ENCODE data around the gene PACRGL.
"Not testable (repeated sequence)": the region's sequence is repeated elsewhere in the genome, so short reads cannot be mapped to it uniquely, and the experiment has no call there.

The PACRGL gene

DNA sequence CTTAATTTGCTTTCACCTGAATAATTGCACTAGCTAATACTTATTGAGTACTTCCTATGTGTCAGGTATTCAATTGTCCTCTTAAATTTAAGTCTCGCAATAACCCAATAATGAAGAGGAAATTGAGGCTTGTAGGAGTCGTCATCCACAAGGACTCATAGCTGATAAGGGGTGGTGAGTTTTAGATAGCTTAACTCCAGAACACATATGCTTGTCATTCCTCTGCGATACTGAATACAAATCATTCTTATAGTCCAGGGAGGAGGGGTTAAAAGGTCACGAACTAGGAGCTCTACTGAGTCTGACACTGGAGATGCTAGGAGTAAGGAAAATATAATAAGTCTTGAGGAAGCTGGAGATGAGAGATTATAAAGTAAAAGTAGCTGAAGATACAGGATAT is 1.4 kb upstream of the PACRGL start:
- in situ Hi-C loops (cut with HindIII; ENCODE audit: low pct_ligation_motif_present, low pct_unique_long_range_greater_than_20kb, low sequenced_read_pairs): no loop called here

DNA sequence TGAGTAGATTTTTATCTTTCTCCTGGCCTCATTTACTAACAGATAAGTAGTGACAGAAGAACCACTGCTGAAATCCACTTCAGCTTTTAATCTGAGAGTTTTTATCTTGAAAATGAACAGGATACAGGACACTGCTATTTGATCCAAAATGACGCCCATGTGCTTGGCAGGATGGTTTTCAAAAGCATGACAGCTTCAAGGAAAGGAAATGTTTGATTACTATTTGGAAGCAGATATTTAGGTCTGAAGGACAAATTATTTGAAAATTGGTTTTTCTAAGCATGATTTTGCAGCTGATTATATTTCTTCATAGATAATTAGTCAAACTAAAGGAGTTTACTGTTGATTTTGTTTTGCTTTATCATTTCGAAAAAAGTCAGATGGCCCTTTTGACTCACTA is 11.1 kb downstream of the PACRGL start:
- no peak for DNase-seq
- in situ Hi-C loops (cut with HindIII; ENCODE audit: low pct_ligation_motif_present, low pct_unique_long_range_greater_than_20kb, low sequenced_read_pairs): no loop called here

More for the DNA sequence above, 1.4 kb upstream of the PACRGL start:
- no peak for DNase-seq

DNA sequence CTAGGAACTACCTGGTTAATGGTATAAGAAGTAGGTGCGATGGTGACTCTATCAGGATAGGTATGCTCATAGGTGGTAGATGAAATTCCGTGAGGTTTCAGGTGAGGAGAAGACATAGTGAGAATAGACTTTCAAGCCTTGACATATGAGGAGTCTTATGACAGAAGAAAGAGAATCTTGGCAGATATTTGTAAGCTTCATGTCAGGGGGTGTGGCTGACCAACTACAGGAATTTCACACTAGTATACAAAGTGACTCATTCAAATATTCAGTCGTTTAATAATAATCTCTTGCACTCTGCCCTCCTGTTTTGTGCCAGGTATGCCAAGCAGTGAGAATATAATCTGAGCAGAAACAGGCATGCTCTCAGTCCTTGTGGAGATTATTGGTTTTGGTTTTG is 22.8 kb downstream of the PACRGL start:
- in situ Hi-C loops (cut with HindIII; ENCODE audit: low pct_ligation_motif_present, low pct_unique_long_range_greater_than_20kb, low sequenced_read_pairs): no loop called here
- DNase-seq: no peak

- in situ Hi-C loops (cut with HindIII; ENCODE audit: low pct_ligation_motif_present, low pct_unique_long_range_greater_than_20kb, low sequenced_read_pairs): no loop called here
- DNase-seq: no peak
Observed at GRCh38 chr4:20723463-20723862, 23.2 kb downstream of the PACRGL start.

- no peak for DNase-seq
- in situ Hi-C loops (cut with HindIII; ENCODE audit: low pct_ligation_motif_present, low pct_unique_long_range_greater_than_20kb, low sequenced_read_pairs): no loop called here
Observed at GRCh38 chr4:20724915-20725314, 24.7 kb downstream of the PACRGL start.

GRCh38 chr4:20735931-20736330 is 35.7 kb downstream of the PACRGL start:
- in situ Hi-C loops (cut with HindIII; ENCODE audit: low pct_ligation_motif_present, low pct_unique_long_range_greater_than_20kb, low sequenced_read_pairs): no loop called here
- DNase-seq: no peak

- DNase-seq; in situ Hi-C loops (cut with HindIII; ENCODE audit: low pct_ligation_motif_present, low pct_unique_long_range_greater_than_20kb, low sequenced_read_pairs): not testable (repeated sequence)
Observed at GRCh38 chr4:20746000-20746399, 45.7 kb downstream of the PACRGL start.

DNA sequence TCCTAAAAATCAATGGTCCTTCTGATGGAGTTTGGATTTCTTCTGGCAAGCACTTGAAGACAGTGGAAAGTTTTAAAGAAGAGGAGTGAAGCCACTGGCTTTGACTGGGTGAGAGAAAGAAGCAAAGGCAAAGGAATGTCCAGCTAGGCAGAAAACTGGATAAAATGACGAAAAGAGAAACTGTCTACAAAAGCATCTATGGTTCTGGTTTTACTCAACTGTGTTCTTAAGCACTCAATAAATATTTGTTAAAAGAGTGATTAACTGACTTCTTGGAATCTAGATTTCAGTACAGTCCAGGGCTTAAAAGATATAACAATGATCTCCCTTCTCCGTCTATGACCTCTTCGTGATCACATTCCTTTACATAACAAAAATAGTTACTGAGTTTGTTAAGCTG is 52.4 kb downstream of the PACRGL start:
- no peak for DNase-seq
- in situ Hi-C loops (cut with HindIII; ENCODE audit: low pct_ligation_motif_present, low pct_unique_long_range_greater_than_20kb, low sequenced_read_pairs): no loop called here

DNA sequence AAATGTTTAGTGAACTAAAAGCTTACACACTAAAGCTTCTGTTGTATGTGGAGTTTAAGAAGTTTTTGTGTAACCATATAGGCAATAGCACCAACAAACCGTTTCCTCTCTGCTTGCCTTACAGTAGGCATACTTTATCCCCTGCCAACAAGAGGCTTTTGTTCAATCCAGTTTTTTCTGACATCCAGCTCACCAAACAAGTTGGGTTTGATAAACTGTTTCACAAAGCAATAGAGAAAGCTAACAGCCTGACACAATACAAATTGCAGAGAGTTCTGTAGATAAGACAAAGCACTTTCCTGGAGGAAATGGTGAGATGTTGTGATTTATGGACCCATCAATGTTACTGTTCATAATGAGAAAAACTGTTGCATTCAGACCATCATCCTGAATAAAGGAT is 53.8 kb downstream of the PACRGL start:
- DNase-seq: no peak
- in situ Hi-C loops (cut with HindIII; ENCODE audit: low pct_ligation_motif_present, low pct_unique_long_range_greater_than_20kb, low sequenced_read_pairs): no loop called here

- in situ Hi-C loops (cut with HindIII; ENCODE audit: low pct_ligation_motif_present, low pct_unique_long_range_greater_than_20kb, low sequenced_read_pairs): no loop called here
- no peak for DNase-seq
Observed at GRCh38 chr4:20760053-20760452, 59.8 kb downstream of the PACRGL start.

GRCh38 chr4:20761382-20761781 is 61.1 kb downstream of the PACRGL start:
- in situ Hi-C loops (cut with HindIII; ENCODE audit: low pct_ligation_motif_present, low pct_unique_long_range_greater_than_20kb, low sequenced_read_pairs): no loop called here

GRCh38 chr4:20761826-20762225 is 61.6 kb downstream of the PACRGL start:
- no peak for DNase-seq
- in situ Hi-C loops (cut with HindIII; ENCODE audit: low pct_ligation_motif_present, low pct_unique_long_range_greater_than_20kb, low sequenced_read_pairs): no loop called here

More at GRCh38 chr4:20761382-20761781, 61.1 kb downstream of the PACRGL start:
- no peak for DNase-seq

GRCh38 chr4:20764366-20764992 is 64.2 kb downstream of the PACRGL start:
- DNase-seq: no peak
- in situ Hi-C loops (cut with HindIII; ENCODE audit: low pct_ligation_motif_present, low pct_unique_long_range_greater_than_20kb, low sequenced_read_pairs): no loop called here

DNA sequence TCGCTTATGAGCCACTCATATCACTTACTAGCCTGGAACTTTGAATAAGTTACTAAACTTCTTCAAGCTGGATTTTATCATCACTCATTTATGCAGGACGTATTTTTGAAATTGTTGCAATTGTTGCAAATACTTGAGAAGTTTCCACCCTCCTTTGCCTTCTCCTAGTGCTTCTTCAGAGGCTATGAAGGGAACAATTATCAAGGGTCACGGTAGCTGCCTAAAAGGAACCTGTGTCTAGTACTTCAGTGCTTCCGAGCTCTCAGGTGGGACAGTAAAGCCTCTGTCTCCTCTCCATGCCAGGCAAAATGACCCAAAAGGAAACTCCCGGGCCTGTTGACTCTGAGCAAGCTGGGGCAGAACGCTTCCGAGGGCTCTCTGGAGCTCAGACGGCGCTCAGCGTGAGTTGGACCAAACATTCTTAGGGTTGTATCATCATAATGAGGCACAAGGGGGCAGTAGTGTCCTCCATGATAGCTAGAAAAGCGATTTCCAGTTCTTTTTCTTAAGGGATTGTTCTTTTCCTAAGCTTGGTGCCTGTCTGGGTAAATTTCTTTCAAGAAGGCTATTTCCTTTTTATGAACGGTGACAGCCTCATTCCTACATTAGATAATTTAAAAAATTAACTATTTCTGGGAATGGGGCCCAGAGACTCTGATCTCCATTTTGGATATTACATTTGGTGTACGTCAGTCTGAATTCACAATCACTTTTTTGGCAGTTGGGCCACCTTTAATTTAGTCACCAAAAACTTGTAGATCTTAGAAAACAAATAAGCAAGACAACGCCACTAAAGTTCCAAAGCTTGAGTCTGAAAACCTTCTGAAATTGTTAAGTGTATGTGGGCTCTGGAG is 73.1 kb downstream of the PACRGL start:
- in situ Hi-C loops (cut with HindIII; ENCODE audit: low pct_ligation_motif_present, low pct_unique_long_range_greater_than_20kb, low sequenced_read_pairs): no loop called here
- peak; percentile 56 for DNase-seq

- no peak for DNase-seq
- in situ Hi-C loops (cut with HindIII; ENCODE audit: low pct_ligation_motif_present, low pct_unique_long_range_greater_than_20kb, low sequenced_read_pairs): no loop called here
Observed at GRCh38 chr4:20778896-20779295, 78.6 kb downstream of the PACRGL start.

DNA sequence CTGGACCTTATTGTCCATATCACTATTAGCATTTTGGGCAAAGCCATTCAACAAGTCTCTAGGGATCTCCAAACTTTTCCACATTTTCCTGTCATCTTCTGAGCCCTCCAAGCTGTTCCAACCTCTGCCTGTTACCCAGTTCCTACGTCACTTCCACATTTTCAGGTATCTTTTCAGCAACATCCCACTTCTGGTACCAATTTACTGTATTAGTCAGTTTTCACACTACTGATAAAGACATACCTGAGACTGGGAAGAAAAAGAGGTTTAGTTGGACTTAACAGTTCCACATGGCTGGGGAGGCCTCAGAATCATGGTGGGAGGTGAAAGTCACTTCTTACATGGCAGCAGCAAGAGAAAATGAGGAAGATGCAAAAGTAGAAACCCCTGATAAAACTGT is 82.9 kb downstream of the PACRGL start:
- DNase-seq; in situ Hi-C loops (cut with HindIII; ENCODE audit: low pct_ligation_motif_present, low pct_unique_long_range_greater_than_20kb, low sequenced_read_pairs): not testable (repeated sequence)

GRCh38 chr4:20787940-20788665 is 87.8 kb downstream of the PACRGL start:
- in situ Hi-C loops (cut with HindIII; ENCODE audit: low pct_ligation_motif_present, low pct_unique_long_range_greater_than_20kb, low sequenced_read_pairs): no loop called here
- no peak for DNase-seq

Data from ACHN (cell line).